Measurements from ENCODE around the gene ZNF581.

- TF ChIP-seq CTCF (IDR thresholded peaks at IDR 0.05) (no peak), POLR2A (IDR thresholded peaks at IDR 0.05) (no peak)
Measured at GRCh38 chr19:55675661-55676354, 32.4 kb downstream of the ZNF581 start.
